ENCODE data around the gene HK1.

- TF ChIP-seq, protein P1, sequence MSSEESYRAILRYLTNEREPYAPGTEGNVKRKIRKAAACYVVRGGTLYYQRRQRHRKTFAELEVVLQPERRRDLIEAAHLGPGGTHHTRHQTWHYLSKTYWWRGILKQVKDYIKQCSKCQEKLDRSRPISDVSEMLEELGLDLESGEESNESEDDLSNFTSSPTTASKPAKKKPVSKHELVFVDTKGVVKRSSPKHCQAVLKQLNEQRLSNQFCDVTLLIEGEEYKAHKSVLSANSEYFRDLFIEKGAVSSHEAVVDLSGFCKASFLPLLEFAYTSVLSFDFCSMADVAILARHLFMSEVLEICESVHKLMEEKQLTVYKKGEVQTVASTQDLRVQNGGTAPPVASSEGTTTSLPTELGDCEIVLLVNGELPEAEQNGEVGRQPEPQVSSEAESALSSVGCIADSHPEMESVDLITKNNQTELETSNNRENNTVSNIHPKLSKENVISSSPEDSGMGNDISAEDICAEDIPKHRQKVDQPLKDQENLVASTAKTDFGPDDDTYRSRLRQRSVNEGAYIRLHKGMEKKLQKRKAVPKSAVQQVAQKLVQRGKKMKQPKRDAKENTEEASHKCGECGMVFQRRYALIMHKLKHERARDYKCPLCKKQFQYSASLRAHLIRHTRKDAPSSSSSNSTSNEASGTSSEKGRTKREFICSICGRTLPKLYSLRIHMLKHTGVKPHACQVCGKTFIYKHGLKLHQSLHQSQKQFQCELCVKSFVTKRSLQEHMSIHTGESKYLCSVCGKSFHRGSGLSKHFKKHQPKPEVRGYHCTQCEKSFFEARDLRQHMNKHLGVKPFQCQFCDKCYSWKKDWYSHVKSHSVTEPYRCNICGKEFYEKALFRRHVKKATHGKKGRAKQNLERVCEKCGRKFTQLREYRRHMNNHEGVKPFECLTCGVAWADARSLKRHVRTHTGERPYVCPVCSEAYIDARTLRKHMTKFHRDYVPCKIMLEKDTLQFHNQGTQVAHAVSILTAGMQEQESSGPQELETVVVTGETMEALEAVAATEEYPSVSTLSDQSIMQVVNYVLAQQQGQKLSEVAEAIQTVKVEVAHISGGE (tag by site-specific recombination; conservative IDR thresholded peaks at IDR 0.05; ENCODE audit: low read depth): no peak
- no peak for TF ChIP-seq ZBTB48 (tag by site-specific recombination; IDR thresholded peaks at IDR 0.05)
- no peak for TF ChIP-seq ZNF138 (tag by site-specific recombination; IDR thresholded peaks at IDR 0.05; ENCODE audit: borderline replicate concordance)
- TF ChIP-seq REST (tag by site-specific recombination; IDR thresholded peaks at IDR 0.05): no peak
- no peak for TF ChIP-seq REPIN1 (tag by site-specific recombination; IDR thresholded peaks at IDR 0.05; ENCODE audit: low read depth)
- TF ChIP-seq CTCF (tag by site-specific recombination; IDR thresholded peaks at IDR 0.05): no peak
- no peak for TF ChIP-seq ZBTB21 (tag by site-specific recombination; IDR thresholded peaks at IDR 0.05)
- no peak for TF ChIP-seq ZNF274 (IDR thresholded peaks at IDR 0.05; ENCODE audit: low read length)
- no peak for TF ChIP-seq ZNF274 (tag by site-specific recombination; IDR thresholded peaks at IDR 0.05; ENCODE audit: borderline replicate concordance)
- TF ChIP-seq ZNF792 (tag by site-specific recombination; IDR thresholded peaks at IDR 0.05): no peak
Observed at GRCh38 chr10:69243817-69244216, 34.5 kb upstream of the HK1 start.

Measured in HEK293 (cell line).